Hepatocyte (in vitro differentiated cells): Measurements from ENCODE around the gene ATP1B2.

Experiments used
- CTCF ChIP-seq: fragments of 200-600 bp; sonication (generic); IDR thresholded peaks from 2 replicates; pipeline ENCODE4 v1.5.1; 2016; ENCODE audit warnings: antibody characterized with exemption, mild to moderate bottlenecking; ENCODE audit not compliant: poor library complexity
- EZH2 ChIP-seq: fragments of 200-600 bp; sonication (generic); IDR thresholded peaks from 2 replicates; pipeline ENCODE4 v1.6.1; 2016; ENCODE audit warnings: antibody characterized with exemption, mild to moderate bottlenecking, borderline replicate concordance

- TF ChIP-seq CTCF (no peak), EZH2 (no peak)
These were observed 20.7 kb upstream of the ATP1B2 start, which contains the start of gene SHBG for GRCh38 chr17:7629939-7630571.
